Liver (tissue), 3 donors: ENCODE measurements around the gene PPM1N.
"Not testable (repeated sequence)": the region's sequence is repeated elsewhere in the genome, so short reads cannot be mapped to it uniquely, and the experiment has no call there.

Experiments used
- FOXA1 ChIP-seq: IDR thresholded peaks from 2 replicates; pipeline ENCODE4 v1.6.1; 2016; ENCODE audit warnings: antibody characterized with exemption
- GABPA ChIP-seq, 2 donors: IDR thresholded peaks in 1 of 2; conservative IDR thresholded peaks in 1 of 2; 2 replicates each; pipeline ENCODE4 v1.6.1; 2016; ENCODE audit warnings: antibody characterized with exemption in 2 of 2, mild to moderate bottlenecking in 1 of 2, moderate library complexity in 1 of 2
- JUND ChIP-seq, 2 donors: IDR thresholded peaks; 2 replicates each; pipeline ENCODE4 v1.6.1; 2016; ENCODE audit warnings: antibody characterized with exemption in 2 of 2
- RAD21 ChIP-seq, 2 donors: IDR thresholded peaks; 2 replicates each; pipeline ENCODE4 v1.6.1; 2016; ENCODE audit warnings: antibody characterized with exemption in 2 of 2, mild to moderate bottlenecking in 2 of 2
- RXRA ChIP-seq, 2 donors: IDR thresholded peaks; 2 replicates each; pipeline ENCODE4 v1.6.1; 2017 to 2018; ENCODE audit warnings: antibody characterized with exemption in 2 of 2, mild to moderate bottlenecking in 1 of 2
- TAF1 ChIP-seq: conservative IDR thresholded peaks from 2 replicates; pipeline ENCODE4 v1.6.1; 2016; ENCODE audit warnings: antibody characterized with exemption, mild to moderate bottlenecking
- TF ChIP-seq, protein P1 (sequence below): IDR thresholded peaks from 2 replicates; pipeline ENCODE4 v1.6.1; 2016; ENCODE audit warnings: antibody characterized with exemption
- TF ChIP-seq, protein P2 (sequence below): fragments of 150-350 bp; IDR thresholded peaks from 2 replicates; pipeline ENCODE4 v1.5.1; 2017; ENCODE audit warnings: improper control_type of control experiment, low read depth, low read length; ENCODE audit not compliant: missing input control
- TF ChIP-seq, protein P3 (sequence below): IDR thresholded peaks from 2 replicates; pipeline ENCODE4 v1.6.1; 2016; ENCODE audit warnings: antibody characterized with exemption
- donor health status: healthy.
- donor health status: healthy.

DNA sequence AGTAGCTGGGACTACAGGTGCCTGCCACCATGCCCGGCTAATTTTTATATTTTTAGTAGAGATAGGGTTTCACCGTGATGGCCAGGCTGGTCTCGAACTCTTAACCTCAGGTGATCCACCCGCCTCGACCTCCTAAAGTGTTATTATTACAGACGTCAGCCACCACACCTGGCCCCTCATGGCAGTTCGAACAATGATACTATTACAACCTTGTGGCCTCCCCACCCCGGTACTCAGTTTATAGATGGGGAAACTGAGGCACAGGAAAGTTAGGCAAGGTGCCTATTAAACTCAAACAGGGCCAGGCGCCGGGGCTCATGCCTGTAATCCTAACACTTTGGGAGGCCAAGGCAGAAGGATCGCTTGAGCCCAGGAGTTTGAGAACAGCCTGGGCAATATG is 12.1 kb downstream of the PPM1N start:
- TF ChIP-seq, protein P1, sequence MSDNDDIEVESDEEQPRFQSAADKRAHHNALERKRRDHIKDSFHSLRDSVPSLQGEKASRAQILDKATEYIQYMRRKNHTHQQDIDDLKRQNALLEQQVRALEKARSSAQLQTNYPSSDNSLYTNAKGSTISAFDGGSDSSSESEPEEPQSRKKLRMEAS, result not testable (repeated sequence)
- TF ChIP-seq RAD21 (IDR thresholded peaks at IDR 0.05); RXRA (IDR thresholded peaks at IDR 0.05); FOXA1; JUND (IDR thresholded peaks at IDR 0.05); TAF1; GABPA (IDR thresholded peaks at IDR 0.05 in 1 of 2, conservative IDR thresholded peaks at IDR 0.05 in 1 of 2): not testable (repeated sequence)
- TF ChIP-seq, protein P2, sequence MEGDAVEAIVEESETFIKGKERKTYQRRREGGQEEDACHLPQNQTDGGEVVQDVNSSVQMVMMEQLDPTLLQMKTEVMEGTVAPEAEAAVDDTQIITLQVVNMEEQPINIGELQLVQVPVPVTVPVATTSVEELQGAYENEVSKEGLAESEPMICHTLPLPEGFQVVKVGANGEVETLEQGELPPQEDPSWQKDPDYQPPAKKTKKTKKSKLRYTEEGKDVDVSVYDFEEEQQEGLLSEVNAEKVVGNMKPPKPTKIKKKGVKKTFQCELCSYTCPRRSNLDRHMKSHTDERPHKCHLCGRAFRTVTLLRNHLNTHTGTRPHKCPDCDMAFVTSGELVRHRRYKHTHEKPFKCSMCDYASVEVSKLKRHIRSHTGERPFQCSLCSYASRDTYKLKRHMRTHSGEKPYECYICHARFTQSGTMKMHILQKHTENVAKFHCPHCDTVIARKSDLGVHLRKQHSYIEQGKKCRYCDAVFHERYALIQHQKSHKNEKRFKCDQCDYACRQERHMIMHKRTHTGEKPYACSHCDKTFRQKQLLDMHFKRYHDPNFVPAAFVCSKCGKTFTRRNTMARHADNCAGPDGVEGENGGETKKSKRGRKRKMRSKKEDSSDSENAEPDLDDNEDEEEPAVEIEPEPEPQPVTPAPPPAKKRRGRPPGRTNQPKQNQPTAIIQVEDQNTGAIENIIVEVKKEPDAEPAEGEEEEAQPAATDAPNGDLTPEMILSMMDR, result not testable (repeated sequence)
- TF ChIP-seq, protein P3, sequence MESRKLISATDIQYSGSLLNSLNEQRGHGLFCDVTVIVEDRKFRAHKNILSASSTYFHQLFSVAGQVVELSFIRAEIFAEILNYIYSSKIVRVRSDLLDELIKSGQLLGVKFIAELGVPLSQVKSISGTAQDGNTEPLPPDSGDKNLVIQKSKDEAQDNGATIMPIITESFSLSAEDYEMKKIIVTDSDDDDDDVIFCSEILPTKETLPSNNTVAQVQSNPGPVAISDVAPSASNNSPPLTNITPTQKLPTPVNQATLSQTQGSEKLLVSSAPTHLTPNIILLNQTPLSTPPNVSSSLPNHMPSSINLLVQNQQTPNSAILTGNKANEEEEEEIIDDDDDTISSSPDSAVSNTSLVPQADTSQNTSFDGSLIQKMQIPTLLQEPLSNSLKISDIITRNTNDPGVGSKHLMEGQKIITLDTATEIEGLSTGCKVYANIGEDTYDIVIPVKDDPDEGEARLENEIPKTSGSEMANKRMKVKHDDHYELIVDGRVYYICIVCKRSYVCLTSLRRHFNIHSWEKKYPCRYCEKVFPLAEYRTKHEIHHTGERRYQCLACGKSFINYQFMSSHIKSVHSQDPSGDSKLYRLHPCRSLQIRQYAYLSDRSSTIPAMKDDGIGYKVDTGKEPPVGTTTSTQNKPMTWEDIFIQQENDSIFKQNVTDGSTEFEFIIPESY, result not testable (repeated sequence)
